ENCODE results near the gene SEMA5A.

Gene SEMA5A

GRCh38 chr5:9529041-9529480, 16.8 kb downstream of the SEMA5A start:
- H3K4me3 ChIP-seq (replicated peaks; ENCODE audit: insufficient read depth, low read length): no peak overlapping the region
- TF ChIP-seq POLR2AphosphoS5 (IDR thresholded peaks at IDR 0.05; ENCODE audit: low read depth) (no peak), GABPA (IDR thresholded peaks at IDR 0.05; ENCODE audit: low read depth) (no peak), SPI1 (IDR thresholded peaks at IDR 0.05; ENCODE audit: borderline replicate concordance, low read depth) (no peak)
- TF ChIP-seq, protein P1, sequence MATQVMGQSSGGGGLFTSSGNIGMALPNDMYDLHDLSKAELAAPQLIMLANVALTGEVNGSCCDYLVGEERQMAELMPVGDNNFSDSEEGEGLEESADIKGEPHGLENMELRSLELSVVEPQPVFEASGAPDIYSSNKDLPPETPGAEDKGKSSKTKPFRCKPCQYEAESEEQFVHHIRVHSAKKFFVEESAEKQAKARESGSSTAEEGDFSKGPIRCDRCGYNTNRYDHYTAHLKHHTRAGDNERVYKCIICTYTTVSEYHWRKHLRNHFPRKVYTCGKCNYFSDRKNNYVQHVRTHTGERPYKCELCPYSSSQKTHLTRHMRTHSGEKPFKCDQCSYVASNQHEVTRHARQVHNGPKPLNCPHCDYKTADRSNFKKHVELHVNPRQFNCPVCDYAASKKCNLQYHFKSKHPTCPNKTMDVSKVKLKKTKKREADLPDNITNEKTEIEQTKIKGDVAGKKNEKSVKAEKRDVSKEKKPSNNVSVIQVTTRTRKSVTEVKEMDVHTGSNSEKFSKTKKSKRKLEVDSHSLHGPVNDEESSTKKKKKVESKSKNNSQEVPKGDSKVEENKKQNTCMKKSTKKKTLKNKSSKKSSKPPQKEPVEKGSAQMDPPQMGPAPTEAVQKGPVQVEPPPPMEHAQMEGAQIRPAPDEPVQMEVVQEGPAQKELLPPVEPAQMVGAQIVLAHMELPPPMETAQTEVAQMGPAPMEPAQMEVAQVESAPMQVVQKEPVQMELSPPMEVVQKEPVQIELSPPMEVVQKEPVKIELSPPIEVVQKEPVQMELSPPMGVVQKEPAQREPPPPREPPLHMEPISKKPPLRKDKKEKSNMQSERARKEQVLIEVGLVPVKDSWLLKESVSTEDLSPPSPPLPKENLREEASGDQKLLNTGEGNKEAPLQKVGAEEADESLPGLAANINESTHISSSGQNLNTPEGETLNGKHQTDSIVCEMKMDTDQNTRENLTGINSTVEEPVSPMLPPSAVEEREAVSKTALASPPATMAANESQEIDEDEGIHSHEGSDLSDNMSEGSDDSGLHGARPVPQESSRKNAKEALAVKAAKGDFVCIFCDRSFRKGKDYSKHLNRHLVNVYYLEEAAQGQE (IDR thresholded peaks at IDR 0.05; ENCODE audit: insufficient replicate concordance, low read depth): no peak
- TF ChIP-seq, protein P2, sequence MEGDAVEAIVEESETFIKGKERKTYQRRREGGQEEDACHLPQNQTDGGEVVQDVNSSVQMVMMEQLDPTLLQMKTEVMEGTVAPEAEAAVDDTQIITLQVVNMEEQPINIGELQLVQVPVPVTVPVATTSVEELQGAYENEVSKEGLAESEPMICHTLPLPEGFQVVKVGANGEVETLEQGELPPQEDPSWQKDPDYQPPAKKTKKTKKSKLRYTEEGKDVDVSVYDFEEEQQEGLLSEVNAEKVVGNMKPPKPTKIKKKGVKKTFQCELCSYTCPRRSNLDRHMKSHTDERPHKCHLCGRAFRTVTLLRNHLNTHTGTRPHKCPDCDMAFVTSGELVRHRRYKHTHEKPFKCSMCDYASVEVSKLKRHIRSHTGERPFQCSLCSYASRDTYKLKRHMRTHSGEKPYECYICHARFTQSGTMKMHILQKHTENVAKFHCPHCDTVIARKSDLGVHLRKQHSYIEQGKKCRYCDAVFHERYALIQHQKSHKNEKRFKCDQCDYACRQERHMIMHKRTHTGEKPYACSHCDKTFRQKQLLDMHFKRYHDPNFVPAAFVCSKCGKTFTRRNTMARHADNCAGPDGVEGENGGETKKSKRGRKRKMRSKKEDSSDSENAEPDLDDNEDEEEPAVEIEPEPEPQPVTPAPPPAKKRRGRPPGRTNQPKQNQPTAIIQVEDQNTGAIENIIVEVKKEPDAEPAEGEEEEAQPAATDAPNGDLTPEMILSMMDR (IDR thresholded peaks at IDR 0.05; ENCODE audit: insufficient read depth, low read length): no peak
- H3K27me3 ChIP-seq (ENCODE audit: insufficient read depth, poor library complexity, severe bottlenecking): no peaks in the 10 kb centered on the region
- no peak for DNase-seq (ENCODE audit: low read depth in 1 of 2, low spot score in 1 of 2)
- no peak overlapping the region for H3K27ac ChIP-seq (replicated peaks)

DNA sequence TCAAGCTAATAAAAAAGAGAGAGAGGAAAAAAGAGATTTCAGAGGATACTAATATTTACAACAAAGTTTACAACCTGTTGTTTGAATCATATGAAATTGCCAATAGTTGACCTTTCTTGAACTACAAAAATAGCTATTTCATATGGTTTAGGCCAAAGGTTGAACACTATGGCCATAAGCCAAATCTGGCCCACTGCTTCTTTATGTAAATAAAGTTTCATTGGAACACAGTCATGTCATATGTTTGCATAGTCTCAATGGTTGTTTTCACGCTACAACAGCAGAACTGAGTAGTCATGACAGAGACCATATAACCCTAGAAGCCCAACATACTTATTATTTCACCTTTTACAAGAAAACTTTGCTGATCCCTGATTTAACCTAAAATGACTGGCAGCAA, 20.9 kb downstream of the SEMA5A start:
- no peak overlapping the region for H3K4me3 ChIP-seq (replicated peaks; ENCODE audit: insufficient read depth, low read length)
- no peaks in the 10 kb centered on the region for H3K27me3 ChIP-seq (ENCODE audit: insufficient read depth, poor library complexity, severe bottlenecking)
- TF ChIP-seq POLR2AphosphoS5 (IDR thresholded peaks at IDR 0.05; ENCODE audit: low read depth): no peak
- no peak for TF ChIP-seq GABPA (IDR thresholded peaks at IDR 0.05; ENCODE audit: low read depth)
- TF ChIP-seq SPI1 (IDR thresholded peaks at IDR 0.05; ENCODE audit: borderline replicate concordance, low read depth): no peak
- TF ChIP-seq, protein P1 (IDR thresholded peaks at IDR 0.05; ENCODE audit: insufficient replicate concordance, low read depth): no peak
- TF ChIP-seq, protein P2 (IDR thresholded peaks at IDR 0.05; ENCODE audit: insufficient read depth, low read length): no peak
- DNase-seq (ENCODE audit: low read depth in 1 of 2, low spot score in 1 of 2): no peak
- no peak overlapping the region for H3K27ac ChIP-seq (replicated peaks)

DNA sequence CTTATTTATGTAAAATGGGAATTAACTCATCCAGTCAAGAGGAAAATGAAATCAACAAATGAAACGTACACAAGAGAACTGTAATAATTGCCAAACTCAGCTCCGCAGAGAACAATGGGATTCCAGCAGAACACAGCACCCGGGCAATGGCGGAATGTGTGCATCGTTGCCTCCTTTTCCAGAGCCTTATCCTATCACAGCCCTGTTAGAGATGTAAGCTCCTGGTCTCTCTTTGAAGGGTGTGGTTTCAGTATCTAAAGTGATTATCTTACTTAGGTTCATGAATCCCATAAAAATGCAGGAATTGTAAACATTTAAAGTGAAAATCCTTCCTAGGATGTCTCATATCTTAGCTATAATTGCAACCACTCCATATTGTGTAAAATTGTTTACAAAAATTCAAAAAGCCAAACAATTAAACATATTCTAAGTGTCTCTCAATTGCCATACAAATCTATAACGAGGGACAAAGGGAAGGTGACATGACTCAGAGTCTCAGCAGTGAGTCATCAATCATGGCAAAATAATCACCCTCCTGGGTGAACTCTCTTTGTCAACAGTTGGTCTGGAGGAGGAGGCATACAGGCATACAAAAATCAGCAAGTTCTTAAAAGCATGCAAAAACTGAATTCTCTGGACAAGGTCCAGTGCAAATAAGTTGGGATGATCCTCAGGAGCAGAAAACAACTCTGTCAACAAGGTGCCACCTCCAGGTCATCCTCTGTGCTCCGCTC, 22.6 kb downstream of the SEMA5A start:
- no peak overlapping the region for H3K4me3 ChIP-seq (replicated peaks; ENCODE audit: insufficient read depth, low read length)
- no peak overlapping the region for H3K27ac ChIP-seq (replicated peaks)
- TF ChIP-seq SPI1 (IDR thresholded peaks at IDR 0.05; ENCODE audit: borderline replicate concordance, low read depth): no peak
- TF ChIP-seq, protein P2 (IDR thresholded peaks at IDR 0.05; ENCODE audit: insufficient read depth, low read length): no peak
- no peaks in the 10 kb centered on the region for H3K27me3 ChIP-seq (ENCODE audit: insufficient read depth, poor library complexity, severe bottlenecking)
- DNase-seq (ENCODE audit: low read depth in 1 of 2, low spot score in 1 of 2): no peak

GRCh38 chr5:9519537-9519936, 26.3 kb downstream of the SEMA5A start:
- Histone ChIP-seq H3K27me3 (ENCODE audit: insufficient read depth, poor library complexity, severe bottlenecking) (no peaks in the 10 kb centered on the region), H3K4me3 (replicated peaks; ENCODE audit: insufficient read depth, low read length) (no peak overlapping the region), H3K27ac (replicated peaks) (no peak overlapping the region)
- TF ChIP-seq GABPA (IDR thresholded peaks at IDR 0.05; ENCODE audit: low read depth) (no peak), POLR2AphosphoS5 (IDR thresholded peaks at IDR 0.05; ENCODE audit: low read depth) (no peak), SPI1 (IDR thresholded peaks at IDR 0.05; ENCODE audit: borderline replicate concordance, low read depth) (no peak)
- TF ChIP-seq, protein P1 (IDR thresholded peaks at IDR 0.05; ENCODE audit: insufficient replicate concordance, low read depth): no peak
- TF ChIP-seq, protein P2 (IDR thresholded peaks at IDR 0.05; ENCODE audit: insufficient read depth, low read length): no peak
- DNase-seq (ENCODE audit: low read depth in 1 of 2, low spot score in 1 of 2): no peak
